ENCODE measurements around the gene PLXNA4.

DNA sequence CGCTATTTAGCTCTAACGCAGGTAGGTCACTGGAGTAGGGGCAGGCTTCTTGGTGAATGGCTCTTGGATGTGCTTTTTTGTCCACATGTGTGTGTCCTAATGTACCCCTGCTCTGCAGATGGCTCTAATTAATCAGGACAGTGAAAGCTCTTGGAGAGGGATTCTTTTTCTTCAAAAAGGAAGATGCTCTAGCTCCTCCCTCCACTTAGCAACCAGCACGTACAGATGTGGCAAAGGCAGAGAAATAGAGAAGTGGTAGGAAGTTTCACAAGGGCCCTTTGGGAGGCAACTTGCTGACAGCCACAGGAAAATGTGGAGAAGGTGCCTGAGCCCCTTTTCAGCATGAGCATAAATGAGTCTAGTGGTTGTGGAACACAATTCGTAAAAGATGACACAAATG, 221.7 kb downstream of the PLXNA4 start:
- TF ChIP-seq, protein P1, sequence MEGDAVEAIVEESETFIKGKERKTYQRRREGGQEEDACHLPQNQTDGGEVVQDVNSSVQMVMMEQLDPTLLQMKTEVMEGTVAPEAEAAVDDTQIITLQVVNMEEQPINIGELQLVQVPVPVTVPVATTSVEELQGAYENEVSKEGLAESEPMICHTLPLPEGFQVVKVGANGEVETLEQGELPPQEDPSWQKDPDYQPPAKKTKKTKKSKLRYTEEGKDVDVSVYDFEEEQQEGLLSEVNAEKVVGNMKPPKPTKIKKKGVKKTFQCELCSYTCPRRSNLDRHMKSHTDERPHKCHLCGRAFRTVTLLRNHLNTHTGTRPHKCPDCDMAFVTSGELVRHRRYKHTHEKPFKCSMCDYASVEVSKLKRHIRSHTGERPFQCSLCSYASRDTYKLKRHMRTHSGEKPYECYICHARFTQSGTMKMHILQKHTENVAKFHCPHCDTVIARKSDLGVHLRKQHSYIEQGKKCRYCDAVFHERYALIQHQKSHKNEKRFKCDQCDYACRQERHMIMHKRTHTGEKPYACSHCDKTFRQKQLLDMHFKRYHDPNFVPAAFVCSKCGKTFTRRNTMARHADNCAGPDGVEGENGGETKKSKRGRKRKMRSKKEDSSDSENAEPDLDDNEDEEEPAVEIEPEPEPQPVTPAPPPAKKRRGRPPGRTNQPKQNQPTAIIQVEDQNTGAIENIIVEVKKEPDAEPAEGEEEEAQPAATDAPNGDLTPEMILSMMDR (IDR thresholded peaks at IDR 0.05) = no peak
- TF ChIP-seq POLR2A (IDR thresholded peaks at IDR 0.05) = no peak

Data from vagina (tissue), 2 donors.